Measurements from ENCODE around the gene GZF1.

GZF1 gene

DNA sequence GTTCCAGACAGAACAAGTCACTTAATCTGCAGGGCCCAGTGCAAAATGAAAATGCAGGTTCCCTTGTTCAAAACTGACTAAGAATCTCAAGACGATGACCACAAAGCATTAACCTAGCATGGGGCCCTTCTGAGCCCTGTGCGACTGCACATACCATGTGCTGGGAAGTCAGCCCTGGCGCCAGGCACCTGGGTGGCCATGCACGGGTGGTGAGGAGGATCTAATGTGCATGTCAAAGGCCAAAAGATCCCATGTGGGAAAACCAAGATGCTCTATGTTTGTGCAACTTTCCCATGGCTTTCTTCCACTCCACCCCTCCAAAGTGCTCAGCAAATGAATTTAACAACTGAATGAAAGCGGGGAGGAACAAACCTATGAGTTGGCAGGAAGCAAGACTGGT lies 44.9 kb upstream of the GZF1 start:
- DNase-seq: no peak
- Histone ChIP-seq H3K4me3 (no peak overlapping the region), H3K4me1 (no peaks in the 10 kb centered on the region), H3K27me3 (peaks cover 0 to 3% of the 10 kb centered on the region in 2 donors), H3K27ac (no peak overlapping the region), H3K36me3 (no peaks in the 10 kb centered on the region), H3K9me3 (no peaks in the 10 kb centered on the region)
- TF ChIP-seq, protein P1, sequence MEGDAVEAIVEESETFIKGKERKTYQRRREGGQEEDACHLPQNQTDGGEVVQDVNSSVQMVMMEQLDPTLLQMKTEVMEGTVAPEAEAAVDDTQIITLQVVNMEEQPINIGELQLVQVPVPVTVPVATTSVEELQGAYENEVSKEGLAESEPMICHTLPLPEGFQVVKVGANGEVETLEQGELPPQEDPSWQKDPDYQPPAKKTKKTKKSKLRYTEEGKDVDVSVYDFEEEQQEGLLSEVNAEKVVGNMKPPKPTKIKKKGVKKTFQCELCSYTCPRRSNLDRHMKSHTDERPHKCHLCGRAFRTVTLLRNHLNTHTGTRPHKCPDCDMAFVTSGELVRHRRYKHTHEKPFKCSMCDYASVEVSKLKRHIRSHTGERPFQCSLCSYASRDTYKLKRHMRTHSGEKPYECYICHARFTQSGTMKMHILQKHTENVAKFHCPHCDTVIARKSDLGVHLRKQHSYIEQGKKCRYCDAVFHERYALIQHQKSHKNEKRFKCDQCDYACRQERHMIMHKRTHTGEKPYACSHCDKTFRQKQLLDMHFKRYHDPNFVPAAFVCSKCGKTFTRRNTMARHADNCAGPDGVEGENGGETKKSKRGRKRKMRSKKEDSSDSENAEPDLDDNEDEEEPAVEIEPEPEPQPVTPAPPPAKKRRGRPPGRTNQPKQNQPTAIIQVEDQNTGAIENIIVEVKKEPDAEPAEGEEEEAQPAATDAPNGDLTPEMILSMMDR (IDR thresholded peaks at IDR 0.05): no peak
- intact Hi-C loops (cut with DNase I; ENCODE audit: low total_unique reads): no loop called here

DNA sequence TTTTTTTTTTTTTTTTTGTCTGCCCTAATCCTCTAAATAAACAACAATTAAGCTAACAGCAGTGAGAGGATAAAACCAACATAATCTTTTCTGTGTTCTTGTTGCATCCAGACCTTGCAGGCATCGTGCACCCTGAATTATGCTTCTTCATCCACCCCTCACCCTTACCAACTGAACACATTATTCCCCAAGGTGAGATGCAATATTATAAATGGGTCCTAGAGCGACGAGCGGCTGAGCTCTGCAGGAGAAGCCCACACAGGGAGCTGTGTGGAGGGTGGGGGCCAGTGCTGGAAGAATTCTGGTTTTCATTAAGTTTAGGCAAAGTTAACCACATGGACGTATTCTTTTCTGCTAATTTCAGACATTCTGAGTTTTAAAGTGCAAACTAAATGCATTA lies 43.6 kb upstream of the GZF1 start:
- intact Hi-C loops (cut with DNase I; ENCODE audit: low total_unique reads): no loop called here
- H3K27ac ChIP-seq: no peak overlapping the region
- TF ChIP-seq, protein P1 (IDR thresholded peaks at IDR 0.05): no peak
- no peaks in the 10 kb centered on the region for H3K4me1 ChIP-seq
- H3K36me3 ChIP-seq: no peaks in the 10 kb centered on the region
- DNase-seq: no peak
- no peaks in the 10 kb centered on the region for H3K9me3 ChIP-seq
- no peak overlapping the region for H3K4me3 ChIP-seq
- H3K27me3 ChIP-seq: peaks cover 0 to 3% of the 10 kb centered on the region in 2 donors

DNA sequence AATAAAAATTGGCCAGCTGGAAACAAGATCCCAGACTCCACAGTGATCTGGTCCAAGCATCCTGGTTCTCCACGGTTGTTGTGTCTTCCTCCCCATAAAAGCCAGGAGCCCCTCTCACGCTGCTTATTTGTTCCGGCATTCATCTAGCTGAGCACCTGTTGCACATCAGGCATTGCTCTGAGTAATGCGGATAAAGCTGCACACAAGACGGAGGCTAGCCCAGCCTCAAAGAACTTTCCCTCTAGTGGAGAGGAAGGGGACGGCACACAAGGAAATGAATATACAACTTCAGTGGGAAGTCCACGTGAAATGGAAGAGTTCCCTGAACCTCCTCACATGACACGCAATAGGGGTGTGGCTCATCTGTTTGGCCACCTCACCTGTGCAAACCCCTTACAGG lies 41.7 kb upstream of the GZF1 start:
- intact Hi-C loops (cut with DNase I; ENCODE audit: low total_unique reads): loop anchor here (10.0 kb wide), 1 partner anchor 326 kb away; no protein-coding TSS in a partner anchor
- Histone ChIP-seq H3K27me3 (peaks cover 0 to 3% of the 10 kb centered on the region in 2 donors), H3K4me3 (no peak overlapping the region), H3K9me3 (no peaks in the 10 kb centered on the region), H3K4me1 (no peaks in the 10 kb centered on the region), H3K27ac (no peak overlapping the region), H3K36me3 (no peaks in the 10 kb centered on the region)
- TF ChIP-seq, protein P1 (IDR thresholded peaks at IDR 0.05): peak in 1 of 2 experiments; percentile 17
- DNase-seq: no peak

DNA sequence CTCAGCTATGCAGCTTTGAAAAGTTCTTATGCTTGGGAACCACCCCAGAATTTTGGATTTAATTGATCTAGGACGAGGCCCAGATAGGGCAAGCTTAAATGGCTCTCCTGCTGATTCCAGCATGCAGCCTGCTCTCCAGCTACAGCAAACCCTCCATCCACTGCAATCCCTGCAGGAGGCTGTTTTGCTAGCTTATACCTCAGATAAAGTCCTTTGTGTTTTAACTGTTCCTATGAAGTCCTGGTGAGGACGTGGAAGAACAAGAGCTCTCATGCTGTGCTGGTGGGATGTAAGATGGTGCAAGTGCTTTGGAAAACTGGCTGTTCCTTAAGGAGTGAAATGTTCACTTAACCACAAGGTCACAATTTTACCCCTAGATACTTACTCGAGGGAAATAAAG lies 36.9 kb upstream of the GZF1 start:
- H3K27ac ChIP-seq: no peak overlapping the region
- intact Hi-C loops (cut with DNase I; ENCODE audit: low total_unique reads): loop anchor here (10.0 kb wide), 1 partner anchor 330 kb away; no protein-coding TSS in a partner anchor

DNA sequence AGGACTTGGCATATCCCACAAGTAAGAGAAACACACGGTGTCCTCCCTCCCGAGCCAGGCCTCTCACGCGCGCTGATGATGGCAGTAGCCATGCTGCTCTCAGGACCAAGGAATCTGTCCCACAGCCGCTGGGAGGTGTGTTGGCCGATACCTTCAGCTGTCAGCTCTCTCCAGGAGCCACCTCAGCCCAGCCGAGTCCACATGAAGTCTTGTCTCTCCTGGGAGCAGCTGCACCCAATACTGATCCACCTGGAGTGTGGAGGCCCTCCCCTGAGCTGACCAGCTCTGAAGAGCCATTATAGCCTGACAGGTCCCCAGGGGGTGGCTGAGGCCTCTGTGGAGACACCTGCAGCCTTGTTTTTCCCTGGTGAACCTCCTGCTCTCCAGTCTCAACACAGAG lies 35.2 kb upstream of the GZF1 start:
- Histone ChIP-seq H3K27ac (no peak overlapping the region), H3K36me3 (no peaks in the 10 kb centered on the region), H3K4me3 (no peak overlapping the region), H3K27me3 (no peaks in the 10 kb centered on the region), H3K9me3 (no peaks in the 10 kb centered on the region), H3K4me1 (no peaks in the 10 kb centered on the region)
- peak in 1 of 2 donors; percentile 54 for DNase-seq
- intact Hi-C loops (cut with DNase I; ENCODE audit: low total_unique reads): loop anchor here (10.0 kb wide), 1 partner anchor 332 kb away; no protein-coding TSS in a partner anchor
- TF ChIP-seq, protein P1 (IDR thresholded peaks at IDR 0.05): no peak

More for the DNA sequence above, 36.9 kb upstream of the GZF1 start:
- H3K9me3 ChIP-seq: no peaks in the 10 kb centered on the region
- no peaks in the 10 kb centered on the region for H3K36me3 ChIP-seq
- no peak for DNase-seq
- H3K27me3 ChIP-seq: peaks cover 0 to 3% of the 10 kb centered on the region in 2 donors
- H3K4me3 ChIP-seq: no peak overlapping the region
- H3K4me1 ChIP-seq: no peaks in the 10 kb centered on the region
- TF ChIP-seq, protein P1 (IDR thresholded peaks at IDR 0.05): no peak
